ENCODE measurements around the gene CAPZA2.

- no peak for TF ChIP-seq EP300 (IDR thresholded peaks at IDR 0.05; ENCODE audit: borderline replicate concordance)
- no peak for TF ChIP-seq TAF1 (IDR thresholded peaks at IDR 0.05; ENCODE audit: low read depth)
- no peak for TF ChIP-seq NFIC (IDR thresholded peaks at IDR 0.05)
- no peak for TF ChIP-seq CEBPB (IDR thresholded peaks at IDR 0.05)
- TF ChIP-seq REST (IDR thresholded peaks at IDR 0.05; ENCODE audit: low read depth) = no peak
- TF ChIP-seq RAD21 (IDR thresholded peaks at IDR 0.05; ENCODE audit: low read depth) = no peak
- no peak for TF ChIP-seq USF1 (IDR thresholded peaks at IDR 0.05)
- no peak for TF ChIP-seq MAX (IDR thresholded peaks at IDR 0.05)
- TF ChIP-seq YY1 (IDR thresholded peaks at IDR 0.05; ENCODE audit: low read depth) = no peak
- no peak for TF ChIP-seq EGR1 (IDR thresholded peaks at IDR 0.05)
- no peak for TF ChIP-seq TCF12 (IDR thresholded peaks at IDR 0.05; ENCODE audit: low read depth)
- TF ChIP-seq CREB1 (IDR thresholded peaks at IDR 0.05; ENCODE audit: low read depth) = no peak
- no peak for TF ChIP-seq TEAD4 (IDR thresholded peaks at IDR 0.05)
- TF ChIP-seq ZBTB7A (IDR thresholded peaks at IDR 0.05; ENCODE audit: low read depth) = no peak
These were observed 42.2 kb upstream of the CAPZA2 start for GRCh38 chr7:116820149-116820548.

Data from Ishikawa (cell line).